BJ (cell line): ENCODE results near the gene CD58. TPM values are rescaled to one million over a fixed set of nuclear protein-coding genes. Genes with fewer than 3 reads are reported as not detected.

Experiments
- CTCF ChIA-PET: fragments of 350-600 bp; formaldehyde crosslinking; extraction: SDS; loops from one replicate; lab custom pipeline; 2021; ENCODE audit warnings: antibody characterized with exemption, inconsistent platforms; lab: Yijun Ruan, JAX
- POLR2A ChIA-PET: fragments of 300-600 bp; sonication (Branson Sonifier 250); formaldehyde crosslinking; extraction: SDS; loops from one replicate; lab custom pipeline; 2021; ENCODE audit warnings: antibody characterized with exemption; lab: Charles Lee
- DNase-seq: peaks from one replicate; pipeline ENCODE4 v3.0.0-alpha.2; 2011; ENCODE audit warnings: low read depth
- H3K27me3 ChIP-seq: 2 replicates; pipeline ENCODE4 v1.6.0; 2011; ENCODE audit warnings: low read length; ENCODE audit not compliant: control insufficient read depth, insufficient read depth
- H3K36me3 ChIP-seq: 2 replicates; pipeline ENCODE4 v1.5.1; 2011; ENCODE audit warnings: low read length; ENCODE audit not compliant: control insufficient read depth, insufficient read depth
- H3K4me3 ChIP-seq: 2 replicates; pipeline ENCODE4 v1.5.1; 2011; ENCODE audit warnings: low read depth, mild to moderate bottlenecking, control low read depth, low read length
- CTCF ChIP-seq: IDR thresholded peaks from 2 replicates; pipeline ENCODE4 v1.5.1; 2011; ENCODE audit warnings: low read depth, mild to moderate bottlenecking, control low read depth, inconsistent platforms, low read length, moderate library complexity; ENCODE audit not compliant: insufficient read depth
- polyA plus RNA-seq: library from polyadenylated mRNA; depleted of rRNA; stranded (reverse); fragments of >200 nt; gene quantifications from 2 replicates; pipeline ENCODE4 v1.2.3, GENCODE V29; 2011

The CD58 gene
- polyA plus RNA-seq, 1 experiment, result 11.7 TPM

- POLR2A ChIA-PET, result no interaction called here
- H3K36me3 ChIP-seq, result no peaks in the 10 kb centered on the region
- DNase-seq, result no peak
- CTCF ChIA-PET, result interaction anchor here (0.6 to 8.6 kb wide), 5 partner anchors 10 to 341 kb away, joined by 3 to 175 read pairs (median 110); no protein-coding TSS in a partner anchor
- H3K27me3 ChIP-seq, result peaks cover 5% of the 10 kb centered on the region
- no peak for TF ChIP-seq CTCF
- no peak overlapping the region for H3K4me3 ChIP-seq
These were observed 88.9 kb downstream of the CD58 start for GRCh38 chr1:116481934-116482333.

- no peak for DNase-seq
- Histone ChIP-seq H3K4me3 (no peak overlapping the region), H3K36me3 (no peaks in the 10 kb centered on the region), H3K27me3 (peaks cover 5% of the 10 kb centered on the region)
- ChIA-PET CTCF (no interaction called here), POLR2A (no interaction called here)
- no peak for TF ChIP-seq CTCF
These were observed 92.2 kb downstream of the CD58 start for GRCh38 chr1:116478621-116479020.

GRCh38 chr1:116477429-116477828 is 93.4 kb downstream of the CD58 start:
- no peak for DNase-seq
- POLR2A ChIA-PET, result no interaction called here
- peaks cover 5% of the 10 kb centered on the region; the same call in 1 of the 2 replicates for H3K27me3 ChIP-seq
- no peak for TF ChIP-seq CTCF
- CTCF ChIA-PET, result interaction anchor here (5.7 kb wide), 1 partner anchor 8 kb away, joined by 48 read pairs; no protein-coding TSS in a partner anchor
- no peaks in the 10 kb centered on the region for H3K36me3 ChIP-seq
- no peak overlapping the region for H3K4me3 ChIP-seq

GRCh38 chr1:116476321-116476720 is 94.5 kb downstream of the CD58 start:
- Histone ChIP-seq H3K36me3 (no peaks in the 10 kb centered on the region), H3K27me3 (peaks cover 5% of the 10 kb centered on the region; the same call in 1 of the 2 replicates), H3K4me3 (no peak overlapping the region)
- ChIA-PET POLR2A (no interaction called here), CTCF (interaction anchor here (5.7 kb wide), 1 partner anchor 9 kb away, joined by 48 read pairs; no protein-coding TSS in a partner anchor)
- DNase-seq, result no peak
- no peak for TF ChIP-seq CTCF

GRCh38 chr1:116475850-116476218 is 95.0 kb downstream of the CD58 start:
- POLR2A ChIA-PET, result no interaction called here
- H3K27me3 ChIP-seq, result peaks cover 5% of the 10 kb centered on the region; the same call in 1 of the 2 replicates
- no peak overlapping the region for H3K4me3 ChIP-seq
- no peaks in the 10 kb centered on the region for H3K36me3 ChIP-seq
- no peak for TF ChIP-seq CTCF
- no peak for DNase-seq
- CTCF ChIA-PET, result interaction anchor here (5.7 kb wide), 1 partner anchor 10 kb away, joined by 48 read pairs; no protein-coding TSS in a partner anchor
